GM06990 (cell line): ENCODE results near the gene UNC13B.
"Not testable (repeated sequence)": the region's sequence is repeated elsewhere in the genome, so short reads cannot be mapped to it uniquely, and the experiment has no call there.

Experiments used
- DNase-seq: peaks from one replicate; pipeline ENCODE4 v3.0.0-alpha.2; 2011; ENCODE audit not compliant: insufficient read length; ENCODE audit errors: extremely low read depth
- H3K27me3 ChIP-seq: replicated peaks from 2 replicates; pipeline ENCODE4 v1.6.0; 2011; ENCODE audit warnings: low read length; ENCODE audit not compliant: control insufficient read depth, insufficient read depth
- H3K36me3 ChIP-seq: 2 replicates; pipeline ENCODE4 v1.5.1; 2011; ENCODE audit warnings: low read length; ENCODE audit not compliant: control insufficient read depth, insufficient read depth
- H3K4me3 ChIP-seq: replicated peaks from 2 replicates; pipeline ENCODE4 v1.5.1; 2011; ENCODE audit warnings: low read depth, mild to moderate bottlenecking, control low read depth, low read length
- CTCF ChIP-seq: IDR thresholded peaks from 2 replicates; pipeline ENCODE4 v1.5.1; 2011; ENCODE audit warnings: low read length, control low read depth, mild to moderate bottlenecking, inconsistent platforms; ENCODE audit not compliant: insufficient read depth, poor library complexity, severe bottlenecking

UNC13B gene

GRCh38 chr9:35162605-35163315 is 951 bp downstream of the UNC13B start:
- TF ChIP-seq CTCF = no peak
- Histone ChIP-seq H3K4me3 (peak overlapping the region; percentile 92), H3K36me3 (no peaks in the 10 kb centered on the region), H3K27me3 (no peaks in the 10 kb centered on the region)
- DNase-seq = no peak

DNA sequence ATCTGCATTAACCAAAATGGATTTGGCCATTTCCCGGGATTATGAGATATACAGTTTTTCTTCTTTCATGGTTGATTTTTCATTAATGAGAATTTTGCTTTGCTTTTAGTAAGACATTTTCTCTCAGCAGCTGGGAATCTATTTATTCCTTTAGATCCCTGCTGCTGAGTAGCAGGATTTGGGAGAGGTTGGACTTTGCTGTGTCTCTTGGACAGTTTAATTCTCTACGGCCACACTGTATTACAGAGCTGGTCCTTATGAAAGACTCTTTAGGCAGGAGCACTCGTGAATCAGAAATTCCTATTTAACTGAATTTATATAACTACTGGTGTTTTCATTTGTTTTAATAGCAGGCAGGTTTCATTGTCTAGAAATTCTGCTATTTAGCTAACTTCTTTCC is 1.6 kb downstream of the UNC13B start:
- Histone ChIP-seq H3K4me3 (no peak overlapping the region), H3K27me3 (no peaks in the 10 kb centered on the region), H3K36me3 (no peaks in the 10 kb centered on the region)
- DNase-seq = no peak
- no peak for TF ChIP-seq CTCF

DNA sequence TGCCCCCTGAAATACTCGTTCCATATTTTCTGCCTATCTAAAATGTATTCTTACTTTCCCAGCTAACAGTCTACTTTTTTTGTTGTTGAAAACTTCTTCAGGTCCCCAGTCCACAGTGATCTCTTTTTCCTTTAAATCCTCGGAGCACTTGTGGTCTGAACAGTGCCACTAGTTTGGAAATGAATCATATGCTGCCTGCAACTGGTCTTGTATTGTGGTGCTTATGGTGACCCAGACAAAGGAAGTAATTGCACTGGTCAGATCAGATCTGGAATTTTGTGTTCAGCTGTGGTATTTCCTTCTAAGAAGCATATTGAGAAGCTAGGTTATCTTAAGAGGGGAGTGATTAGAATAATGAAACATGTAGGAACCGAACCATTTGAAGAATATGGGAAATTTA is 2.9 kb downstream of the UNC13B start:
- Histone ChIP-seq H3K27me3 (no peaks in the 10 kb centered on the region), H3K4me3 (no peak overlapping the region), H3K36me3 (no peaks in the 10 kb centered on the region)
- no peak for TF ChIP-seq CTCF
- DNase-seq = no peak

DNA sequence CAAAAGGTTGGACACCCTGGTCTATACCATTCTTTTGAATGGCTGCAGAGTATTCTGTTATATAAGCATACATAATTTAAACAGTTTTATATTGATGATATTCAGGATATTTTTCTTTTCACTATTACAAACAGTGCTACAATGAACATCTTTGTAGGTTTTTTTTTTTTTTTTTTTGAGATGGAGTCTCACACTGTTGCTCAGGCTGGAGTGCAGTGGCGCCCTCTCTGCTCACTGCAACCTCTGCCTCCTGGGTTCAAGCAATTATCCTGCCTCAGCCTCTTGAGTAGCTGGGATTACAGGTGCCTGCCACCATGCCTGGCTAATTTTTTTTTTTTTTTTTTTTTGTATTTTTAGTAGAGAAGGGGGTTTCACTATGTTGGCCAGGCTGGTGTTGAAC is 5.6 kb downstream of the UNC13B start:
- H3K36me3 ChIP-seq, DNase-seq, H3K27me3 ChIP-seq, H3K4me3 ChIP-seq: not testable (repeated sequence)

DNA sequence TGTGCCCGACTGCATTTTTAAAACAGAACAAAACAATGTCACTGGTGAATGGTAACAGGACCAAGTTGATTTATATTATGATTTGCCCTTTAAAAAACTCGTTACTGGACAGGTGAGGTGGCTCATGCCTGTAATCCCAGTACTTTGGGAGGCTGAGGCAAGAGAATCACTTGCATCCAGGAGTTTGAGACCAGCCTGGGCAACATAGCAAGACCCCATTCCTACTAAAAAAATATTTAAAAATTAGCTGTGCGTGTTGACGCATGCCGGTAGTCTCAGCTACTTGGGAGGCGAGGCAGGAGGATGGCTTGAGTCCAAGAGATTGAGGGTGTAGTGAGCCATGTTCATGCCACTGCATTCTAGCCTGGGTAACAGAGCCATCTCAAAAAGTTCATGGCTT is 7.2 kb downstream of the UNC13B start:
- no peaks in the 10 kb centered on the region for H3K36me3 ChIP-seq
- no peak for TF ChIP-seq CTCF
- no peaks in the 10 kb centered on the region for H3K27me3 ChIP-seq
- no peak for DNase-seq
- H3K4me3 ChIP-seq = no peak overlapping the region

- no peak for DNase-seq
- H3K36me3 ChIP-seq = no peaks in the 10 kb centered on the region
- H3K4me3 ChIP-seq = no peak overlapping the region
- no peaks in the 10 kb centered on the region for H3K27me3 ChIP-seq
- TF ChIP-seq CTCF = no peak
These were observed 11.1 kb downstream of the UNC13B start for GRCh38 chr9:35172878-35173277.
